Hepatocyte (in vitro differentiated cells): ENCODE data around the gene MMP20. TPM values are rescaled to one million over a fixed set of nuclear protein-coding genes. Genes with fewer than 3 reads are reported as not detected.

ENCODE experiments used
- DNase-seq: peaks from one replicate; pipeline ENCODE4 v3.0.0-alpha.2; 2016; ENCODE audit warnings: low spot score
- H2AFZ ChIP-seq: fragments of 200-600 bp; sonication (generic); 2 replicates; pipeline ENCODE4 v1.6.0; 2016; ENCODE audit warnings: antibody characterized with exemption, mild to moderate bottlenecking
- H3K27ac ChIP-seq: fragments of 200-600 bp; sonication (generic); 2 replicates; pipeline ENCODE4 v1.5.1; 2016; ENCODE audit warnings: mild to moderate bottlenecking
- H3K27me3 ChIP-seq: fragments of 200-600 bp; sonication (generic); 2 replicates; pipeline ENCODE4 v1.6.1; 2016
- H3K36me3 ChIP-seq: fragments of 200-600 bp; sonication (generic); replicated peaks from 2 replicates; pipeline ENCODE4 v1.5.1; 2016; ENCODE audit warnings: low read depth; ENCODE audit not compliant: insufficient read depth
- H3K4me1 ChIP-seq: fragments of 200-600 bp; sonication (generic); 2 replicates; pipeline ENCODE4 v1.5.1; 2016; ENCODE audit warnings: mild to moderate bottlenecking, moderate library complexity; ENCODE audit not compliant: insufficient read depth
- H3K4me2 ChIP-seq: fragments of 200-600 bp; sonication (generic); 2 replicates; pipeline ENCODE4 v1.6.0; 2016
- H3K4me3 ChIP-seq: fragments of 200-600 bp; sonication (generic); 2 replicates; pipeline ENCODE4 v1.5.1; 2016; ENCODE audit warnings: mild to moderate bottlenecking
- H3K79me2 ChIP-seq: fragments of 200-600 bp; sonication (generic); 2 replicates; pipeline ENCODE4 v1.6.0; 2017; ENCODE audit warnings: mild to moderate bottlenecking
- H3K9me2 ChIP-seq: fragments of 200-600 bp; sonication (generic); replicated peaks from 2 replicates; pipeline ENCODE4 v1.6.0; 2017; ENCODE audit warnings: mild to moderate bottlenecking; ENCODE audit not compliant: insufficient read depth
- H3K9me3 ChIP-seq: fragments of 200-600 bp; sonication (generic); 2 replicates; pipeline ENCODE4 v1.5.1; 2016; ENCODE audit warnings: low read depth, mild to moderate bottlenecking
- H4K20me1 ChIP-seq: fragments of 200-600 bp; sonication (generic); 2 replicates; pipeline ENCODE4 v1.6.0; 2016; ENCODE audit warnings: mild to moderate bottlenecking; ENCODE audit not compliant: insufficient read depth, poor library complexity, severe bottlenecking
- CTCF ChIP-seq: fragments of 200-600 bp; sonication (generic); IDR thresholded peaks from 2 replicates; pipeline ENCODE4 v1.5.1; 2016; ENCODE audit warnings: antibody characterized with exemption, mild to moderate bottlenecking; ENCODE audit not compliant: poor library complexity
- EZH2 ChIP-seq: fragments of 200-600 bp; sonication (generic); IDR thresholded peaks from 2 replicates; pipeline ENCODE4 v1.6.1; 2016; ENCODE audit warnings: antibody characterized with exemption, mild to moderate bottlenecking, borderline replicate concordance
- EZH2phosphoT487 ChIP-seq: fragments of 200-600 bp; sonication (generic); IDR thresholded peaks from one replicate; pipeline ENCODE4 v1.6.1; 2018; ENCODE audit warnings: antibody characterized with exemption, mild to moderate bottlenecking, low read depth, moderate library complexity; ENCODE audit not compliant: unreplicated experiment, severe bottlenecking
- WGBS: methylation state at CpG from one replicate; pipeline ENCODE4 v1.1.6; 2016; ENCODE audit warnings: low lambda C conversion rate; ENCODE audit errors: missing lambda C conversion rate; 5-methylcytosine and 5-hydroxymethylcytosine counted together
- polyA plus RNA-seq: library from polyadenylated mRNA; unstranded; fragments of >200 nt; fragmentation: Nextera tagmentation; extraction: Ambion mirVana; gene quantifications from 2 replicates; pipeline ENCODE4 v1.2.1, GENCODE V29; 2016
- total RNA-seq: library from RNA; depleted of rRNA; stranded (reverse); fragments of >200 nt; gene quantifications from 2 replicates; pipeline ENCODE4 v1.2.3, GENCODE V29; 2014

The MMP20 gene
- total and polyA plus RNA-seq, 2 experiments from 2014 or later, result not detected

DNA sequence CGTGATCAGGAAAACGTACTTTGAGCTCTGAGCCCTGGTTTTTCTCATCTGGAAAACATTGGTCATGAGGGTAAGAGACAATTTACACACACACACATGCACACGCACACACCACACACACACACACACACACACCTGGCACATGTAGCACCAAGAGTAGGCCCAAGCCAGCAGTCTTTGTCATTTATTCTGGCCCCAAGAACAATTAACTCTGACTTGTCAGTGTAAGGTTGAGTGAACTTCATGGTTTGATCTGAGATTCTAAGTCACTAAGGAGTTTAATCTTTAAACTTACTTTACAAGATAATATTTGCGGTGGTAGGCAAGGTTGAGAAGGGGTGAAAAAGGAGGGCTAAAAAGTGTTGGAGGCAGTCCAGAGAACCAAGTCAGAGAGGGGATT is 44.1 kb downstream of the MMP20 start:
- no peaks in the 10 kb centered on the region for H4K20me1 ChIP-seq
- DNase-seq, result no peak
- H3K79me2 ChIP-seq, result no peaks in the 10 kb centered on the region
- H3K4me1 ChIP-seq, result no peaks in the 10 kb centered on the region
- H3K4me3 ChIP-seq, result no peak overlapping the region
- H2AFZ ChIP-seq, result no peak overlapping the region
- no peaks in the 10 kb centered on the region for H3K27me3 ChIP-seq
- H3K4me2 ChIP-seq, result no peak overlapping the region
- H3K36me3 ChIP-seq, result no peaks in the 10 kb centered on the region
- WGBS, result 68% methylated on average over 4 of the region's 4 CpGs
- H3K9me3 ChIP-seq, result no peaks in the 10 kb centered on the region
- no peak overlapping the region for H3K27ac ChIP-seq
- TF ChIP-seq EZH2 (no peak), CTCF (no peak), EZH2phosphoT487 (no peak)
- no peaks in the 10 kb centered on the region for H3K9me2 ChIP-seq

DNA sequence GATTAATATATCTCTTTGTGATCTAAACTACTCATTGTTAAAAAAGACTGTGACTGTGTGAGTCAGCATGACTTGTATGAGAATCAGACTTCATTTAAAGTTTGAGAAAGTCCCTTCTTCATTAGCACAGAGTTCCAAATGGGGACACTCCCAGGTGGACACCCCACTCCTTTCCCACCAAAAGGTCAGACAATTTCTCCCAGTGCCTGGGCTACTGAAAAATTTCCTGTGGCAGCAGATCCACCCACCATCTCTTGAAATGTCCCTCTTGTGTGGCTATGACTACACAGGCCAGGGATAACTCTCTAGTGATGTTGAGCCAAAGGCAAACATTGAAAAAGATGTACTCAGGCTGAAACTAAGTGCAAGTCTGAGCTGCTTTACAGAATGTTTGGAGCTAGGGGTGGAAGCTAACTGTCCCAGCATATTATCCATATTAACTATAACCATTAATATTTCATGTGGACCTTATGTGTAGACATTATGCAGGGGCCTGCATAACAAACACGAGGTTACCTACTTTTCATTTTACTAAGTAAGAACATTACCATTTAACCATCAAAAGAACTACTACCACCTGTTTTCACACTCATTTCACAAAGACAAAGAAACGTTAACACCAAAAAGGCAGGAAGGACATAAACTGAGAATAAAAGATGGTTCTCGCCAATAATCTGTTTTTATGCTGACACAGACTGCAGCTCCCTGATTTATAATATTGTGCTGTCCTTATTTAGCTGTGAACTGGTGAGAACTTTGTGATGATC is 44.8 kb downstream of the MMP20 start:
- no peak for TF ChIP-seq EZH2
- no peak for TF ChIP-seq CTCF
- TF ChIP-seq EZH2phosphoT487, result no peak
- 84% methylated on average over 3 of the region's 3 CpGs for WGBS
- no peak overlapping the region for H3K27ac ChIP-seq
- H3K79me2 ChIP-seq, result no peaks in the 10 kb centered on the region
- H3K9me2 ChIP-seq, result no peaks in the 10 kb centered on the region
- no peaks in the 10 kb centered on the region for H3K36me3 ChIP-seq
- H4K20me1 ChIP-seq, result no peaks in the 10 kb centered on the region
- no peak overlapping the region for H2AFZ ChIP-seq
- no peaks in the 10 kb centered on the region for H3K4me1 ChIP-seq
- H3K9me3 ChIP-seq, result no peaks in the 10 kb centered on the region
- H3K27me3 ChIP-seq, result no peaks in the 10 kb centered on the region
- no peak overlapping the region for H3K4me2 ChIP-seq
- no peak for DNase-seq
- no peak overlapping the region for H3K4me3 ChIP-seq

DNA sequence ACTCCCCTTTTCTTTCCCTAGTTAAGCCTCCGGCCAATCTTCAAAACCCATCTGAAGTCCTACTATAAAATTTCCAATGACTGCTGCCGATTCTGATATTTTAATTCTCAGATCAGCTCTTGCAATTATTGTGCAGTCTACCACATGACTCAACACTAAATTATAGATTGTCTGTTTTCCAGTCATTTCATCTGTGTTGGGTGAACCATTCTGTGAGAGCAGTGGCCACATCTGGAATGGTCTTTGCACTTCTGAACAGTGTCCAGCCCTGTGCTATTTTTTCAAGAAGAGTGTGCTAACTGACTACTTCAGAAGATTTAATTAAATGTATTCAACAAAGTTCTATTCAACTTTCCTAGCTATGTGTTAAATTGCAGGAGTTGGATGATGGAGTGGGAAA is 47.4 kb downstream of the MMP20 start:
- Histone ChIP-seq H3K4me2 (no peak overlapping the region), H3K4me1 (no peaks in the 10 kb centered on the region), H3K9me2 (no peaks in the 10 kb centered on the region), H3K27me3 (no peaks in the 10 kb centered on the region), H3K27ac (no peak overlapping the region), H4K20me1 (no peaks in the 10 kb centered on the region), H3K4me3 (no peak overlapping the region), H3K9me3 (no peaks in the 10 kb centered on the region), H3K36me3 (no peaks in the 10 kb centered on the region), H2AFZ (no peak overlapping the region), H3K79me2 (no peaks in the 10 kb centered on the region)
- TF ChIP-seq EZH2phosphoT487, result no peak
- TF ChIP-seq CTCF, result no peak
- TF ChIP-seq EZH2, result no peak
- DNase-seq, result no peak
- 90% methylated on average over 2 of the region's 2 CpGs for WGBS

DNA sequence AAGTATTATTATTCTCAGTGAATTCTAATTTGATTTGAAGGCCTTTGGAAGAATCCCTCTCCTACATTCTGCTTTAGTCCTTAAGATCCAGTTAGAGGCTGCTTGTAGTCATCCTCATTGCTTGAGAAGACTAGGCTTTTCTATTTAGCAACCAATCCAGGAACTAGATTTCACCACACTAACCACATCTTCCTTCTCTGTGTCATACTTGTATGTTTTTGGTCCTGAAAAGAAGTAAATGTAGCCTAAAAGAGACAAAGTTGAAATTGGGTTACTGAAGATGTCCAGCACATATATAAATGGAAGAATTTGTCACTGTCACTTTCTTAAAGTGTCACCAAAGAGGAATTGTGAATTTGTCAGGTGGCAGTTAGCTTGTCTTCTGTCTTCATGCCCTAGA is 48.0 kb downstream of the MMP20 start:
- Histone ChIP-seq H3K4me3 (no peak overlapping the region), H3K27me3 (no peaks in the 10 kb centered on the region), H3K4me2 (no peak overlapping the region), H3K27ac (no peak overlapping the region), H4K20me1 (no peaks in the 10 kb centered on the region), H3K4me1 (no peaks in the 10 kb centered on the region), H3K79me2 (no peaks in the 10 kb centered on the region), H3K9me2 (no peaks in the 10 kb centered on the region), H3K36me3 (no peaks in the 10 kb centered on the region), H3K9me3 (no peaks in the 10 kb centered on the region), H2AFZ (no peak overlapping the region)
- no peak for TF ChIP-seq EZH2
- TF ChIP-seq CTCF, result no peak
- TF ChIP-seq EZH2phosphoT487, result no peak
- no peak for DNase-seq
